Astrocyte of the cerebellum (primary cell): Measurements from ENCODE around the gene OR4K15.
"Not testable (repeated sequence)": the region's sequence is repeated elsewhere in the genome, so short reads cannot be mapped to it uniquely, and the experiment has no call there.

ENCODE experiments used
- DNase-seq: peaks from one replicate; pipeline ENCODE4 v3.0.0-alpha.2; 2011; ENCODE audit warnings: low read depth
- H3K4me3 ChIP-seq: 2 replicates; pipeline ENCODE4 v1.5.1; 2011; ENCODE audit warnings: mild to moderate bottlenecking, low read depth, low read length, moderate library complexity
- CTCF ChIP-seq: IDR thresholded peaks from 2 replicates; pipeline ENCODE4 v1.5.1; 2012; ENCODE audit warnings: low read length, low read depth, moderate library complexity, mild to moderate bottlenecking; ENCODE audit errors: missing control alignments
- in situ Hi-C: cut with HindIII; loops from 2 replicates; pipeline ENCODE4 v1.10.0; 2017; ENCODE audit warnings: low sequenced_read_pairs

Gene OR4K15

DNA sequence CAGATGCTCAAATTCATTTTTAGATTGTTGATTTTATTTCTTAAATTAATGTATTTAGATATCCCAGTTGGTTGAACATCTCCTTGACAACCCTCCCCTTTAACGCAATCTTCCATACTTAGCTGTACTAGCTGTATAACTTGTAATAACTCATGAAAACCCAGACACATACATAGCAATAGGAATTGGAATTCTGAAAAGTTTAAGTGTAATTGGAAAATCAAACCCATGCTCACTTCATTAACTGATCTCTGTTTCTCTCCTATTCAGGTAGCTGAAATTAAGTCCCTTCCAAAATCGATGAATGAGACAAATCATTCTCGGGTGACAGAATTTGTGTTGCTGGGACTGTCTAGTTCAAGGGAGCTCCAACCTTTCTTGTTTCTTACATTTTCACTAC lies at the start of gene OR4K15:
OR4K15 (plus strand) TSS at position 301 of the 400 bp plus-strand sequence; CDS start at position 301, 0 bp downstream.
- no peak within 1 kb of the TSS for H3K4me3 ChIP-seq
- DNase-seq = no peak
- TF ChIP-seq CTCF = no peak
- in situ Hi-C loops = no loop called here

- no peak for DNase-seq
- in situ Hi-C loops = no loop called here
These were observed 44.8 kb upstream of the OR4K15 start, which contains the start of gene OR4K1 for GRCh38 chr14:19930617-19931016. TSS of gene OR4K1 (plus strand) at chr14:19930917. CDS start at chr14:19935667, 4,750 bp downstream.

DNA sequence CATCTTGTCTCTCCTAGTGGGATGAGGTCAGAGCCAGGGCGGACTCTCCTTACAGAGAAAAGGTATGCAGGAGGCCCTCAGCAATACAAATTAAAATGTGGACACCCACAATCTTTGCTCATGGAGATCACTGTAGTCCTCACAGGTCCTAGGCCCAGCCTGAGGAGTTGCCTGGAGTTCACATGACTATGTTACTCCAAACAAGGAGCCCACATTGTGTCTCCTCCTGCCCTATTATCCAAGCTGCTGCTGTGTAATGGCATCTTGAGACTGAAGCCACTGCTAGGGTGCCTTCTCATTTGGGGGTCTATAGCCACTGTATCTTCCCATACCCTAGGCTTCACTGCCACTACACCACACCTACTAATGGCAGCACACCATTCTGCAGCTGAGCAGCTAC lies 33.7 kb upstream of the OR4K15 start:
- TF ChIP-seq CTCF = no peak
- in situ Hi-C loops = no loop called here
- no peak overlapping the region for H3K4me3 ChIP-seq

More at GRCh38 chr14:19930617-19931016, 44.8 kb upstream of the OR4K15 start, which contains the start of gene OR4K1:
- H3K4me3 ChIP-seq = no peak within 1 kb of the TSS
- TF ChIP-seq CTCF = no peak

GRCh38 chr14:19947413-19948090 lies 27.8 kb upstream of the OR4K15 start:
- no peak overlapping the region for H3K4me3 ChIP-seq
- in situ Hi-C loops = no loop called here
- no peak for DNase-seq
- TF ChIP-seq CTCF = no peak

More for the DNA sequence above, 33.7 kb upstream of the OR4K15 start:
- no peak for DNase-seq

DNA sequence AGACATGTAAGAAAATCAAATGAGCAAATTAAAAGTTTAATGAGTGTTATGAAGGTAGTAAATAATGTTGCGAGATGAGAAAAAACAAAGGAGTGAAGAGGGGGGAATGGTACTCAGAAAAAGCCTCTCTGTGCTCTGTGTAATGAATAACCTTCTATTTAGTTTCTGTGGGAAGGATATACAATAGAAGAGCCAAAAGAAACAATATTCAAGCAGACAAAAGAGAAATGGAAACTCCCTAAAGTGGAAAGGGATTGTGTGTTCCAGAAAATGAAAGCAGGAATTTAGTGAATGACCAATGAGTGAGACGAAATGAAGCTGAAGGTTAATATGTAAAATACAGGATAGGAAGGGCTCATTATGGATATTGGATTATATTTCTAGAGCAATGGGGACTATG lies 26.2 kb upstream of the OR4K15 start:
- TF ChIP-seq CTCF = no peak
- no peak overlapping the region for H3K4me3 ChIP-seq
- DNase-seq = no peak
- in situ Hi-C loops = no loop called here

DNA sequence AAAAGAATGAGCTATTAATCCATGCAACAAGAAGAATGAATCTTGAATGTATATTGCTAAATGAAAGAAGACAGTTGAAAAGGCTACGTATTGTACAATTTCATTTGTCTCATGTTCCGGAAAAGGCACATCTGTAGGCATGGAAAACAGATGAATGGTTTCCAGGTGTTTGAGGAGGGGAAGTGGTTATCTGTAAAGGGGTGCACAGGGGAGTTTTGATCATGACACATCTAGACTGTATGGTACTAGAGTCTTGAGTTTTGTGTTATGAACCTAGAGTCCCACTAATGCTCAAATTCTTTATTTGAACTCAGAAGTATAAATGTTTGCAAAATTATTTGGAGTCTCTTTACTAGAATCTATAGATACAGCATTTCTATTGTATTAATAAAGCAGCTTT lies 5.7 kb upstream of the OR4K15 start:
- H3K4me3 ChIP-seq, DNase-seq, in situ Hi-C loops: not testable (repeated sequence)

GRCh38 chr14:19974844-19975243 lies 547 bp upstream of the OR4K15 start:
- no peak for DNase-seq
- TF ChIP-seq CTCF = no peak
- H3K4me3 ChIP-seq = no peak overlapping the region
- in situ Hi-C loops = no loop called here
